ENCODE results near the gene UBE2D2. TPM values are rescaled to one million over a fixed set of nuclear protein-coding genes. Genes with fewer than 3 reads are reported as not detected.
A peak's percentile ranks its signal among the peaks of the same experiment; 100 is the strongest.
"Not testable (repeated sequence)": the region's sequence is repeated elsewhere in the genome, so short reads cannot be mapped to it uniquely, and the experiment has no call there.

The UBE2D2 gene
- 100 to 1,000 TPM; 102 to 116 TPM for total RNA-seq
- polyA plus RNA-seq (ENCODE audit: insufficient read depth, low read depth, low replicate concordance), result 386 TPM
- long read RNA-seq, donor 1, transcript UBE2D2-202 (7 exons, 2,702 nt), result major isoform, 74 of 228 reads
- long read RNA-seq, donor 1, partial matches to known transcripts, result 145 of 228 reads
- long read RNA-seq, donor 1, other reads (novel, unspliced or antisense), result 9 of 228 reads
- long read RNA-seq, donor 2, transcript UBE2D2-202 (7 exons, 2,702 nt), result major isoform, 54 of 111 reads
- long read RNA-seq, donor 2, partial matches to known transcripts, result 47 of 111 reads
- long read RNA-seq, donor 2, other reads (novel, unspliced or antisense), result 8 of 111 reads

DNA sequence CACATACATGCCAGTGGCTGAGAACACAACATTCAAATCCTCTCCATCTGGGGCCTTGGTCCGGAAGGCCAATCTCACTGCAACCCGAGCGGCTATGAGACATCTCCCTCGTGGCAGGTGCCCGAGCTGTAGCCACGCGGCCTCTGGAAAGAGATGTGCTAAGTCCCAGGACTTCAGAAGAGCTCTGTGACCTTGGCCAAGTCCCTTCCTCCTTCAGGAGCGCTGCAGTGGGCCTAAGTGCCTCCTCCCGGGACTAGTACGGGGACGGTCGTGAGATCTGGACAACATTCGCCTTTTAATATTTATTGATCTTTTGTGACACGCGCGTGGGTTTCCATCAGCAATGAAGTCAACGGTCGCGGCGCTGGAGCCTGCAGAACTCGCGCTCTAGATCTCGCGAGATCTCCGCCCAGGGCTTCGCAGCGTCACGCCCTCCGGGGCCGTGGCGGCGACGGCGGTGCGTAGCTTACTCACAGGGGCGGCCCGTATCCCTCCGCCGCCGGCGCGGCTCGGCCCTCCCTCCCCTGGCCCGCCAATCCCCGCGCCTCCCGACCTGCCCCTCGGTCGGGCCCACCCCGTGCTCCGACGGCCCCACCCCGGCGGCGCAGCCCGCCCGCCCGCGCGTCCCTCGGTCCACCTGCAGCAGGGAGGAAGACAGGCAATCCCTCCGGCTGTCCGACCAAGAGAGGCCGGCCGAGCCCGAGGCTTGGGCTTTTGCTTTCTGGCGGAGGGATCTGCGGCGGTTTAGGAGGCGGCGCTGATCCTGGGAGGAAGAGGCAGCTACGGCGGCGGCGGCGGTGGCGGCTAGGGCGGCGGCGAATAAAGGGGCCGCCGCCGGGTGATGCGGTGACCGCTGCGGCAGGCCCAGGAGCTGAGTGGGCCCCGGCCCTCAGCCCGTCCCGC lies at the start of gene UBE2D2:
TSS of gene UBE2D2 (plus strand) at position 588 of the 903 bp plus-strand sequence. CDS start 453 bp downstream, outside the sequence.
- WGBS, 2 donors, result 0% methylated on average over 6 to 76 of the region's 89 CpGs

DNA sequence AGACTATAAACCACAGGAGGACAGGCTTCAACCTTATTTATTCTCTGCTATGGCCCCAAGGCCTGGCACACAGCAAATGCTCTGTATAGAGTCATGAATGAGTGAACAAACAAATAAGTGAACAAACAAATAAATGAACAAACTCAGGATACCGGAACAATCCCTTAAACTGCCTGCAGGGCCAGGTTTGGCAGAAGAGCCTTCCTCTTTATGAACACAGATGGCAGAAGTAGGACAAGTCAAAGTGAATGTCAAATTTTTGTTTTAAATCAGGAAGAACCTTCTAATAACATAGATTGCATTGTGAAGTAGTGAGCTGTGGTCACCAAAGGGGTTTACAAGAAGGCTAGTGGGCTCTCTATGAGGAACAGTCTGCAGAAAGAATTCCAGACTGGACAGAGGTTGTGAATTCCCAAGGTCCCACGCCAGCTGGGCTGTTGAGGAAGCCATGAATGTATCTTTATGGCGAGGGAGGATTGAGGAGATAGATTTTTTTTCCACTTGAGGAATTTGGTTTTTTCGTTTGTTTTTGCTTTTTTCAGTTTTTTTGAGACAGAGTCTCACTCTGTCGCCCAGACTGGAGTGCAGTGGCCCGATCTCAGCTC lies 48.3 kb upstream of the UBE2D2 start:
- no peaks in the 10 kb centered on the region for H3K36me3 ChIP-seq (ENCODE audit: low read depth, missing control alignments)
- no peak overlapping the region for H3K27ac ChIP-seq
- no peak for DNase-seq
- no peaks in the 10 kb centered on the region for H3K4me1 ChIP-seq
- intact Hi-C loops (cut with DNase I; ENCODE audit: low total_unique reads), result loop anchor here (10.0 kb wide), 1 partner anchor 88 kb away; no protein-coding TSS in a partner anchor
- 63 to 66% methylated on average over 6 of the region's 6 CpGs for WGBS, 2 donors
- no peaks in the 10 kb centered on the region for H3K9me3 ChIP-seq
- no peaks in the 10 kb centered on the region for H3K27me3 ChIP-seq
- H3K4me3 ChIP-seq, result no peak overlapping the region
- TF ChIP-seq, protein P1, sequence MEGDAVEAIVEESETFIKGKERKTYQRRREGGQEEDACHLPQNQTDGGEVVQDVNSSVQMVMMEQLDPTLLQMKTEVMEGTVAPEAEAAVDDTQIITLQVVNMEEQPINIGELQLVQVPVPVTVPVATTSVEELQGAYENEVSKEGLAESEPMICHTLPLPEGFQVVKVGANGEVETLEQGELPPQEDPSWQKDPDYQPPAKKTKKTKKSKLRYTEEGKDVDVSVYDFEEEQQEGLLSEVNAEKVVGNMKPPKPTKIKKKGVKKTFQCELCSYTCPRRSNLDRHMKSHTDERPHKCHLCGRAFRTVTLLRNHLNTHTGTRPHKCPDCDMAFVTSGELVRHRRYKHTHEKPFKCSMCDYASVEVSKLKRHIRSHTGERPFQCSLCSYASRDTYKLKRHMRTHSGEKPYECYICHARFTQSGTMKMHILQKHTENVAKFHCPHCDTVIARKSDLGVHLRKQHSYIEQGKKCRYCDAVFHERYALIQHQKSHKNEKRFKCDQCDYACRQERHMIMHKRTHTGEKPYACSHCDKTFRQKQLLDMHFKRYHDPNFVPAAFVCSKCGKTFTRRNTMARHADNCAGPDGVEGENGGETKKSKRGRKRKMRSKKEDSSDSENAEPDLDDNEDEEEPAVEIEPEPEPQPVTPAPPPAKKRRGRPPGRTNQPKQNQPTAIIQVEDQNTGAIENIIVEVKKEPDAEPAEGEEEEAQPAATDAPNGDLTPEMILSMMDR (IDR thresholded peaks at IDR 0.05), result peak in 1 of 3 experiments; percentile 21
- TF ChIP-seq POLR2A (IDR thresholded peaks at IDR 0.05), result no peak

More for the DNA sequence above, at the start of gene UBE2D2:
- TF ChIP-seq, protein P1 (IDR thresholded peaks at IDR 0.05), result no peak
- peak; percentile 19 for TF ChIP-seq POLR2A (IDR thresholded peaks at IDR 0.05)
- H3K36me3 ChIP-seq (ENCODE audit: low read depth, missing control alignments), result no peaks in the 10 kb centered on the region
- H3K27me3 ChIP-seq, result no peaks in the 10 kb centered on the region
- peak within 1 kb of the TSS; percentile 98 to 99 for H3K27ac ChIP-seq
- peak within 1 kb of the TSS; percentile 100 for H3K4me3 ChIP-seq
- peak; percentile 98 for DNase-seq
- H3K9me3 ChIP-seq, result no peaks in the 10 kb centered on the region
- intact Hi-C loops (cut with DNase I; ENCODE audit: low total_unique reads), result no loop called here
- peaks cover 29% of the 10 kb centered on the region for H3K4me1 ChIP-seq

DNA sequence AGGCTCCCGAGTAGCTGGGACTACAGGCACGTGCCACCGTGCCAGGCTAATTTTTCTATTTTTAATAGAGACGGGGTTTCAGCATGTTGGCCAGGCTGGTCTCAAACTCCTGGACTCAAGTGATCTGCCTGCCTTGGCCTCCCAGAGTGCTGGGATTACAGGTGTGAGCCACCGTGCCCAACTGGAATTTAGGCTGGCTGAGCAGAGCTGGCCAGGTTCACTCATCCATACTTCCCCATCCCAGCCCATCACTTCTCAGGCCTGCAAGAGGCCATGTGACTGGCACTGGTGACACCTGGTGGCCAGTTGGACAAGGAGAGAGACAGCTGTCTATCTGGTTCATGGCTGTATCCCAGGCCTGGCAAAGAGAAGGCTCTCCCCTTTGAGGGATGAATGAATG lies 47.7 kb upstream of the UBE2D2 start:
- H3K36me3 ChIP-seq (ENCODE audit: low read depth, missing control alignments); H3K27ac ChIP-seq; H3K4me1 ChIP-seq; H3K4me3 ChIP-seq; H3K27me3 ChIP-seq; H3K9me3 ChIP-seq: not testable (repeated sequence)
- WGBS, 2 donors, result 71 to 88% methylated on average over 5 of the region's 5 CpGs
- peak; percentile 88 for DNase-seq
- TF ChIP-seq, protein P1 (IDR thresholded peaks at IDR 0.05), result peak; percentile 47 to 61 (median 52)
- intact Hi-C loops (cut with DNase I; ENCODE audit: low total_unique reads), result loop anchor here (10.0 kb wide), 1 partner anchor 89 kb away; no protein-coding TSS in a partner anchor

DNA sequence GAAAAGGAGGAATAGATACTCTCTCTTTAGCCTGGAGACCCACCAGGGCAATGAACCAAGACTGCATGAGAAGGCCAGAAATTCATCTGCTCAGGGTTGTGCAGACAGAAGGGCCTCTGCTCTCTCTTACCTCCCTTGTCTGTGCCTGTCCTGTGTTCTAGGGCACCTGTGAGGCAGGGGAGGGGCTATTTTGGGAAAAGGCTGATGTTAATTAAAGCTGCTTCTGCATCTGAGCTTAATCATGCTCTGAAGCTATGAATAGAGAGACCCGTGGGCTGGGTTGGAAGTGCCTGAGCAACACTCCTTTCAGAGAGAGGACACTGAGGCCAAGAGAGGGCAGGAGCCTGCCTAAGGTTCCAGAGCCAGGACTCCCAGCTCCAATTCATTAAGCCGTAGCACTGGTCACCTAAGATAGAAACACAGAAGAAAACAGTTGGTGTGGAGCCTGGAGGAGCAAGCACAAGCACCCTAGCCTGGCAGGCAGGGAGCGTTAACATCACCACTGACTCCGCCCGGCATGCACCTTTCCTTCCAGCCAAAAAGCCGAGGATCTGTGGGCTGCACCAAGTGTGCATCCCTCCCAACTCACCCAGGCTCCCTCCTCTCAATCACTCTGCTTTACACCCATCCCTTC lies 47.2 kb upstream of the UBE2D2 start:
- Histone ChIP-seq H3K4me1 (no peaks in the 10 kb centered on the region), H3K27ac (no peak overlapping the region), H3K4me3 (no peak overlapping the region), H3K36me3 (ENCODE audit: low read depth, missing control alignments) (no peaks in the 10 kb centered on the region), H3K27me3 (no peaks in the 10 kb centered on the region), H3K9me3 (no peaks in the 10 kb centered on the region)
- DNase-seq, result no peak
- 85 to 90% methylated on average over 6 of the region's 6 CpGs for WGBS, 2 donors
- TF ChIP-seq POLR2A (IDR thresholded peaks at IDR 0.05), result no peak
- TF ChIP-seq, protein P1 (IDR thresholded peaks at IDR 0.05), result no peak
- intact Hi-C loops (cut with DNase I; ENCODE audit: low total_unique reads), result loop anchor here (10.0 kb wide), 1 partner anchor 89 kb away; no protein-coding TSS in a partner anchor

All from testis (tissue), 5 donors.